Liver (tissue), 9 donors: ENCODE results near the gene AHRR. TPM values are rescaled to one million over a fixed set of nuclear protein-coding genes. Genes with fewer than 3 reads are reported as not detected.

Experiments
- DNase-seq: peaks from one replicate; pipeline ENCODE4 v3.0.0-alpha.2; 2017; ENCODE audit warnings: low spot score
- H3K27ac ChIP-seq, 2 donors: one replicate each; pipeline ENCODE4 v1.7.0; 2013; ENCODE audit warnings: inconsistent platforms in 2 of 2, low read length in 2 of 2, control low read depth in 1 of 2, low read depth in 1 of 2, mild to moderate bottlenecking in 1 of 2
- H3K27me3 ChIP-seq, 4 donors: one replicate each; pipeline versions ENCODE4 v1.6.1 to v1.7.0; 2013; ENCODE audit warnings: low read length in 3 of 4, inconsistent platforms in 1 of 4, mild to moderate bottlenecking in 1 of 4, moderate library complexity in 1 of 4; ENCODE audit not compliant: control insufficient read depth in 4 of 4, insufficient read depth in 4 of 4
- H3K36me3 ChIP-seq, 4 donors: one replicate each; pipeline versions ENCODE4 v1.6.1 to v1.7.0; 2013; ENCODE audit warnings: low read length in 3 of 4, mild to moderate bottlenecking in 3 of 4, low read depth in 1 of 4, moderate library complexity in 1 of 4; ENCODE audit not compliant: control insufficient read depth in 4 of 4, insufficient read depth in 3 of 4
- H3K4me1 ChIP-seq, 4 donors: one replicate each; pipeline versions ENCODE4 v1.6.1 to v1.7.0; 2013; ENCODE audit warnings: low read length in 3 of 4, mild to moderate bottlenecking in 3 of 4, moderate library complexity in 1 of 4; ENCODE audit not compliant: control insufficient read depth in 4 of 4, insufficient read depth in 4 of 4
- H3K4me3 ChIP-seq, 3 donors: one replicate each; pipeline versions ENCODE4 v1.6.1 to v1.7.0; 2013; ENCODE audit warnings: low read length in 3 of 3, control low read depth in 1 of 3, low read depth in 1 of 3, mild to moderate bottlenecking in 1 of 3
- H3K9ac ChIP-seq, 2 donors: one replicate each; pipeline ENCODE4 v1.7.0; 2013; ENCODE audit warnings: low read length in 2 of 2, mild to moderate bottlenecking in 2 of 2, moderate library complexity in 2 of 2, control low read depth in 1 of 2, low read depth in 1 of 2
- H3K9me3 ChIP-seq, 4 donors: one replicate each; pipeline versions ENCODE4 v1.6.1 to v1.7.0; 2013; ENCODE audit warnings: low read length in 3 of 4; ENCODE audit not compliant: control insufficient read depth in 4 of 4
- ATF3 ChIP-seq: IDR thresholded peaks from 2 replicates; pipeline ENCODE4 v1.6.1; 2016; ENCODE audit warnings: antibody characterized with exemption
- EGR1 ChIP-seq, 2 donors: IDR thresholded peaks; 2 replicates each; pipeline ENCODE4 v1.6.1; 2016 to 2018; ENCODE audit warnings: antibody characterized with exemption in 2 of 2, low read depth in 2 of 2
- FOXA1 ChIP-seq: IDR thresholded peaks from 2 replicates; pipeline ENCODE4 v1.6.1; 2016; ENCODE audit warnings: antibody characterized with exemption
- FOXA2 ChIP-seq: IDR thresholded peaks from 2 replicates; pipeline ENCODE4 v1.6.1; 2016; ENCODE audit warnings: antibody characterized with exemption
- GABPA ChIP-seq, 2 donors: IDR thresholded peaks in 1 of 2; conservative IDR thresholded peaks in 1 of 2; 2 replicates each; pipeline ENCODE4 v1.6.1; 2016; ENCODE audit warnings: antibody characterized with exemption in 2 of 2, mild to moderate bottlenecking in 1 of 2, moderate library complexity in 1 of 2
- HNF4A ChIP-seq, 2 donors: conservative IDR thresholded peaks; 2 replicates each; pipeline ENCODE4 v1.6.1; 2016; ENCODE audit warnings: antibody characterized with exemption in 2 of 2, mild to moderate bottlenecking in 2 of 2
- HNF4G ChIP-seq: IDR thresholded peaks from 2 replicates; pipeline ENCODE4 v1.6.1; 2016; ENCODE audit warnings: antibody characterized with exemption
- JUND ChIP-seq, 2 donors: IDR thresholded peaks; 2 replicates each; pipeline ENCODE4 v1.6.1; 2016; ENCODE audit warnings: antibody characterized with exemption in 2 of 2
- NR2F2 ChIP-seq: IDR thresholded peaks from 2 replicates; pipeline ENCODE4 v1.6.1; 2016; ENCODE audit warnings: antibody characterized with exemption
- RAD21 ChIP-seq, 2 donors: IDR thresholded peaks; 2 replicates each; pipeline ENCODE4 v1.6.1; 2016; ENCODE audit warnings: antibody characterized with exemption in 2 of 2, mild to moderate bottlenecking in 2 of 2
- REST ChIP-seq: IDR thresholded peaks from 2 replicates; pipeline ENCODE4 v1.6.1; 2016; ENCODE audit warnings: antibody characterized with exemption, mild to moderate bottlenecking
- RXRA ChIP-seq, 2 donors: IDR thresholded peaks; 2 replicates each; pipeline ENCODE4 v1.6.1; 2017 to 2018; ENCODE audit warnings: antibody characterized with exemption in 2 of 2, mild to moderate bottlenecking in 1 of 2
- SP1 ChIP-seq: IDR thresholded peaks from 2 replicates; pipeline ENCODE4 v1.6.1; 2018; ENCODE audit warnings: antibody characterized with exemption, mild to moderate bottlenecking
- TAF1 ChIP-seq: conservative IDR thresholded peaks from 2 replicates; pipeline ENCODE4 v1.6.1; 2016; ENCODE audit warnings: antibody characterized with exemption, mild to moderate bottlenecking
- YY1 ChIP-seq: IDR thresholded peaks from 2 replicates; pipeline ENCODE4 v1.6.1; 2016; ENCODE audit warnings: antibody characterized with exemption, mild to moderate bottlenecking
- WGBS: extraction: QIAGEN DNeasy Blood & Tissue Kit; methylation state at CpG from one replicate; pipeline ENCODE4 v1.1.7; 2013; 5-methylcytosine and 5-hydroxymethylcytosine counted together
- polyA plus RNA-seq, 2 donors: library from polyadenylated mRNA; stranded (reverse) in 1 of 2; unstranded in 1 of 2; fragments of 200-250 nt in 1 of 2; fragments of >200 nt in 1 of 2; fragmentation: Nextera tagmentation in 1 of 2; extraction: Ambion mirVana in 1 of 2; gene quantifications; one replicate each; pipeline versions ENCODE4 v1.2.1 to v1.2.3, GENCODE V29; 2013 to 2015
- total RNA-seq, 2 donors: library from RNA; depleted of rRNA; stranded (reverse); fragments of >200 nt; gene quantifications; one replicate each; pipeline ENCODE4 v1.2.3, GENCODE V29; 2014
- TF ChIP-seq, protein P1 (sequence below): fragments of 150-350 bp; IDR thresholded peaks from 2 replicates; pipeline ENCODE4 v1.5.1; 2017; ENCODE audit warnings: improper control_type of control experiment, low read depth, low read length; ENCODE audit not compliant: missing input control
- TF ChIP-seq, protein P2 (sequence below): IDR thresholded peaks from 2 replicates; pipeline ENCODE4 v1.6.1; 2016; ENCODE audit warnings: antibody characterized with exemption
- TF ChIP-seq, protein P3 (sequence below): IDR thresholded peaks from 2 replicates; pipeline ENCODE4 v1.6.1; 2016; ENCODE audit warnings: antibody characterized with exemption
- donor health status: healthy.
- donor health status: healthy.
- donor health status: healthy.
- donor health status: healthy.
- donor health status: healthy.

AHRR gene
- total and polyA plus RNA-seq, 4 donors = 0.15 to 0.47 (median 0.24) TPM

DNA sequence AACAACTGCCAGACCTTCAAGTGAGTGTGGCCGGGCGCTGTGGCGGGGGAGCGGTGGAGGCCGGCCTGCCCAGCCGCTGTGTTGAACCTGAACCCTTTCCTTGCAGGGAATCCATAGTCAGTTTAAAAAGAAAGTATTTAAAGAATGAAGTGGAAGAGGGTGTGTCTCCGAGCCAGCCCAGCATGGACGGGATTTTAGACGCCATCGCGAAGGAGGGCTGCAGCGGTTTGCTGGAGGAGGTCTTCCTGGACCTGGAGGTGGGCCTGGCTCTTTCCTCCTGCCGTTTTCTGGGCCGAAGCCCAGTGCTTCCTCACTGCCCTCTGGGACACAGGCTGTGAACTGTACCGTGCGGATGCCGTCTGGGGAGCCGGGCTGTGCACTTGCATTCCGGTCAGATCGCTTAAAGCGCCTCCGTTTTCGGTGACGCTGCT, 140.6 kb downstream of the AHRR start:
- Histone ChIP-seq H3K9ac (no peak overlapping the region), H3K9me3 (no peaks in the 10 kb centered on the region), H3K4me3 (no peak overlapping the region), H3K27me3 (no peaks in the 10 kb centered on the region), H3K27ac (no peak overlapping the region), H3K36me3 (peaks cover 19 to 76% (median 36%) of the 10 kb centered on the region in 4 donors), H3K4me1 (no peaks in the 10 kb centered on the region)
- DNase-seq = no peak
- TF ChIP-seq, protein P1, sequence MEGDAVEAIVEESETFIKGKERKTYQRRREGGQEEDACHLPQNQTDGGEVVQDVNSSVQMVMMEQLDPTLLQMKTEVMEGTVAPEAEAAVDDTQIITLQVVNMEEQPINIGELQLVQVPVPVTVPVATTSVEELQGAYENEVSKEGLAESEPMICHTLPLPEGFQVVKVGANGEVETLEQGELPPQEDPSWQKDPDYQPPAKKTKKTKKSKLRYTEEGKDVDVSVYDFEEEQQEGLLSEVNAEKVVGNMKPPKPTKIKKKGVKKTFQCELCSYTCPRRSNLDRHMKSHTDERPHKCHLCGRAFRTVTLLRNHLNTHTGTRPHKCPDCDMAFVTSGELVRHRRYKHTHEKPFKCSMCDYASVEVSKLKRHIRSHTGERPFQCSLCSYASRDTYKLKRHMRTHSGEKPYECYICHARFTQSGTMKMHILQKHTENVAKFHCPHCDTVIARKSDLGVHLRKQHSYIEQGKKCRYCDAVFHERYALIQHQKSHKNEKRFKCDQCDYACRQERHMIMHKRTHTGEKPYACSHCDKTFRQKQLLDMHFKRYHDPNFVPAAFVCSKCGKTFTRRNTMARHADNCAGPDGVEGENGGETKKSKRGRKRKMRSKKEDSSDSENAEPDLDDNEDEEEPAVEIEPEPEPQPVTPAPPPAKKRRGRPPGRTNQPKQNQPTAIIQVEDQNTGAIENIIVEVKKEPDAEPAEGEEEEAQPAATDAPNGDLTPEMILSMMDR = no peak
- TF ChIP-seq FOXA2 = no peak
- TF ChIP-seq SP1 = no peak
- TF ChIP-seq ATF3 = no peak
- TF ChIP-seq HNF4A (conservative IDR thresholded peaks at IDR 0.05) = no peak
- TF ChIP-seq GABPA (IDR thresholded peaks at IDR 0.05 in 1 of 2, conservative IDR thresholded peaks at IDR 0.05 in 1 of 2) = no peak
- TF ChIP-seq, protein P2, sequence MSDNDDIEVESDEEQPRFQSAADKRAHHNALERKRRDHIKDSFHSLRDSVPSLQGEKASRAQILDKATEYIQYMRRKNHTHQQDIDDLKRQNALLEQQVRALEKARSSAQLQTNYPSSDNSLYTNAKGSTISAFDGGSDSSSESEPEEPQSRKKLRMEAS = no peak
- TF ChIP-seq EGR1 (IDR thresholded peaks at IDR 0.05; ENCODE audit: low read depth in 2 of 2) = no peak
- TF ChIP-seq TAF1 = no peak
- no peak for TF ChIP-seq RXRA (IDR thresholded peaks at IDR 0.05)
- no peak for TF ChIP-seq NR2F2
- TF ChIP-seq REST = no peak
- TF ChIP-seq YY1 = no peak
- TF ChIP-seq JUND (IDR thresholded peaks at IDR 0.05) = no peak
- no peak for TF ChIP-seq HNF4G
- TF ChIP-seq, protein P3, sequence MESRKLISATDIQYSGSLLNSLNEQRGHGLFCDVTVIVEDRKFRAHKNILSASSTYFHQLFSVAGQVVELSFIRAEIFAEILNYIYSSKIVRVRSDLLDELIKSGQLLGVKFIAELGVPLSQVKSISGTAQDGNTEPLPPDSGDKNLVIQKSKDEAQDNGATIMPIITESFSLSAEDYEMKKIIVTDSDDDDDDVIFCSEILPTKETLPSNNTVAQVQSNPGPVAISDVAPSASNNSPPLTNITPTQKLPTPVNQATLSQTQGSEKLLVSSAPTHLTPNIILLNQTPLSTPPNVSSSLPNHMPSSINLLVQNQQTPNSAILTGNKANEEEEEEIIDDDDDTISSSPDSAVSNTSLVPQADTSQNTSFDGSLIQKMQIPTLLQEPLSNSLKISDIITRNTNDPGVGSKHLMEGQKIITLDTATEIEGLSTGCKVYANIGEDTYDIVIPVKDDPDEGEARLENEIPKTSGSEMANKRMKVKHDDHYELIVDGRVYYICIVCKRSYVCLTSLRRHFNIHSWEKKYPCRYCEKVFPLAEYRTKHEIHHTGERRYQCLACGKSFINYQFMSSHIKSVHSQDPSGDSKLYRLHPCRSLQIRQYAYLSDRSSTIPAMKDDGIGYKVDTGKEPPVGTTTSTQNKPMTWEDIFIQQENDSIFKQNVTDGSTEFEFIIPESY = no peak
- TF ChIP-seq FOXA1 = no peak
- TF ChIP-seq RAD21 (IDR thresholded peaks at IDR 0.05) = no peak
- WGBS = 99% methylated on average over 24 of the region's 24 CpGs
